Astrocyte of the cerebellum (primary cell): Measurements from ENCODE around the gene DPP4.
A peak's percentile ranks its signal among the peaks of the same experiment; 100 is the strongest.

Experiments used
- DNase-seq: peaks from one replicate; pipeline ENCODE4 v3.0.0-alpha.2; 2011; ENCODE audit warnings: low read depth
- H3K4me3 ChIP-seq: 2 replicates; pipeline ENCODE4 v1.5.1; 2011; ENCODE audit warnings: mild to moderate bottlenecking, low read depth, low read length, moderate library complexity
- CTCF ChIP-seq: IDR thresholded peaks from 2 replicates; pipeline ENCODE4 v1.5.1; 2012; ENCODE audit warnings: low read length, low read depth, moderate library complexity, mild to moderate bottlenecking; ENCODE audit errors: missing control alignments
- in situ Hi-C: cut with HindIII; loops from 2 replicates; pipeline ENCODE4 v1.10.0; 2017; ENCODE audit warnings: low sequenced_read_pairs

DPP4 gene

GRCh38 chr2:161995553-161996016, 78.4 kb downstream of the DPP4 start:
- in situ Hi-C loops: no loop called here
- no peak for DNase-seq

GRCh38 chr2:161994761-161995520, 79.1 kb downstream of the DPP4 start:
- H3K4me3 ChIP-seq: no peak overlapping the region
- no peak for DNase-seq
- in situ Hi-C loops: no loop called here
- TF ChIP-seq CTCF: no peak

More at GRCh38 chr2:161995553-161996016, 78.4 kb downstream of the DPP4 start:
- TF ChIP-seq CTCF: no peak
- H3K4me3 ChIP-seq: no peak overlapping the region

GRCh38 chr2:161992531-161992930, 81.5 kb downstream of the DPP4 start:
- in situ Hi-C loops: no loop called here
- DNase-seq: no peak
- H3K4me3 ChIP-seq: no peak overlapping the region
- no peak for TF ChIP-seq CTCF

- DNase-seq: no peak
- in situ Hi-C loops: no loop called here
- H3K4me3 ChIP-seq: no peak overlapping the region
- TF ChIP-seq CTCF: no peak
These were observed 82.0 kb downstream of the DPP4 start for GRCh38 chr2:161991991-161992390.

GRCh38 chr2:161990741-161991140, 83.3 kb downstream of the DPP4 start:
- no peak overlapping the region for H3K4me3 ChIP-seq
- no peak for TF ChIP-seq CTCF
- in situ Hi-C loops: no loop called here
- DNase-seq: peak; percentile 75

GRCh38 chr2:161990036-161990435, 84.0 kb downstream of the DPP4 start:
- in situ Hi-C loops: no loop called here
- no peak for DNase-seq
- no peak overlapping the region for H3K4me3 ChIP-seq
- no peak for TF ChIP-seq CTCF
